ENCODE data around the gene PRODH2. TPM values are rescaled to one million over a fixed set of nuclear protein-coding genes. Genes with fewer than 3 reads are reported as not detected.
A peak's percentile ranks its signal among the peaks of the same experiment; 100 is the strongest.

The PRODH2 gene
- total and polyA plus RNA-seq, 2 of the 13 experiments (the other 11 are each of a cell fraction or from before 2014, with no cell fraction given), result 86.7 to 118 TPM

DNA sequence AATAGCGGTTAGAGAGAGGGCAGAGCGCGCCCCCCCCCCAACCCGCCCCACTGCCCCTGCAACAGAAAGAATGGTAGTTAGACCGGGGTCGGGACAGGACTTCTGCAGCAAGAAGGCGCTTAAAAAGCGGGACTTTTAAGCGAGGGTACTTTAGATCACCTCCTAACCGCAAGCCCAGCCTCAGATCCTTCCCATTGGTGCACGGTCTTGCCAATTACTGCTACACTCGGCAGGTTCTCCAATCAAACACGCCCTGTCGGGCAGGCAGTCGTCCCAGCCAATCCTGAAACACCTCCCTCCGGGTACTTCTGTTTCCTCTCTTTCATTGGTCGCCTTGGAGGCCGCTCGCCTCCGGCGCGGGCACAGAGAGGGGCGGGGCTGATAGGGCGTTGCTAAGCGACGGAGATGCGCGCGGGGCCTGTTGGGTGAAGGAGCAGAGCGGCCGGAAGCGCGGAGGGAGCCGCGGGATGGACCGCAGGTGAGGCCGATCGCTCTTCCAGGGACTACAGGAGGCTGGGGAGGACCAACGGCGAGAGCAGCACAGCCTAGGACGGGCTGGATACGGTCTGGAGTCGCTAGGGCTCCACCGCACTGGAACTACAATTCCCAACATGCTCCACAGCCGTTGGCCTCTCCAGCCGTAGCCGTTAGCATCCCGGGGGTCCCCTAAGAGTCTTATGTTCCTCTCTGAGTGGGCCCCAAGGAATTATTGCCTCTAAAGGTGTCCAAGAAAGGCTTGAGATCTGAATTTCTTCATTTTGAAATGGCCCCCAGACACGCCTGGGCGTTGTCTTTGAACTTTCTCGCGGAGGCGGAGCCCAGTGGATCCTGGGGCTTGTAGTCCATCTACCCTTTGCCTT lies 54.7 kb downstream of the PRODH2 start, which contains the start of gene PROSER3 (continued):
- peak; percentile 97 for TF ChIP-seq SP2 (CRISPR knock-in tag; IDR thresholded peaks at IDR 0.05)
- TF ChIP-seq ARNT (IDR thresholded peaks at IDR 0.05), result no peak
- TF ChIP-seq, protein P1, sequence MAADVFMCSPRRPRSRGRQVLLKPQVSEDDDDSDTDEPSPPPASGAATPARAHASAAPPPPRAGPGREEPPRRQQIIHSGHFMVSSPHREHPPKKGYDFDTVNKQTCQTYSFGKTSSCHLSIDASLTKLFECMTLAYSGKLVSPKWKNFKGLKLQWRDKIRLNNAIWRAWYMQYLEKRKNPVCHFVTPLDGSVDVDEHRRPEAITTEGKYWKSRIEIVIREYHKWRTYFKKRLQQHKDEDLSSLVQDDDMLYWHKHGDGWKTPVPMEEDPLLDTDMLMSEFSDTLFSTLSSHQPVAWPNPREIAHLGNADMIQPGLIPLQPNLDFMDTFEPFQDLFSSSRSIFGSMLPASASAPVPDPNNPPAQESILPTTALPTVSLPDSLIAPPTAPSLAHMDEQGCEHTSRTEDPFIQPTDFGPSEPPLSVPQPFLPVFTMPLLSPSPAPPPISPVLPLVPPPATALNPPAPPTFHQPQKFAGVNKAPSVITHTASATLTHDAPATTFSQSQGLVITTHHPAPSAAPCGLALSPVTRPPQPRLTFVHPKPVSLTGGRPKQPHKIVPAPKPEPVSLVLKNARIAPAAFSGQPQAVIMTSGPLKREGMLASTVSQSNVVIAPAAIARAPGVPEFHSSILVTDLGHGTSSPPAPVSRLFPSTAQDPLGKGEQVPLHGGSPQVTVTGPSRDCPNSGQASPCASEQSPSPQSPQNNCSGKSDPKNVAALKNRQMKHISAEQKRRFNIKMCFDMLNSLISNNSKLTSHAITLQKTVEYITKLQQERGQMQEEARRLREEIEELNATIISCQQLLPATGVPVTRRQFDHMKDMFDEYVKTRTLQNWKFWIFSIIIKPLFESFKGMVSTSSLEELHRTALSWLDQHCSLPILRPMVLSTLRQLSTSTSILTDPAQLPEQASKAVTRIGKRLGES (CRISPR knock-in tag; IDR thresholded peaks at IDR 0.05; ENCODE audit: borderline replicate concordance), result no peak
- TF ChIP-seq MXI1 (IDR thresholded peaks at IDR 0.05; ENCODE audit: borderline replicate concordance, low read depth, low read length), result peak; percentile 87; the same call in 2 of the 3 replicates
- TF ChIP-seq ZNF232 (CRISPR knock-in tag; IDR thresholded peaks at IDR 0.05; ENCODE audit: borderline replicate concordance), result peak; percentile 80; the same call in 1 of the 2 replicates
- peak; percentile 81 for TF ChIP-seq RBFOX2 (IDR thresholded peaks at IDR 0.05; ENCODE audit: low read depth, low read length)
- TF ChIP-seq ZNF337 (CRISPR knock-in tag; IDR thresholded peaks at IDR 0.05; ENCODE audit: borderline replicate concordance, low read depth), result no peak
- no peak for TF ChIP-seq CHCHD3 (CRISPR knock-in tag; IDR thresholded peaks at IDR 0.05)
- TF ChIP-seq, protein P2, sequence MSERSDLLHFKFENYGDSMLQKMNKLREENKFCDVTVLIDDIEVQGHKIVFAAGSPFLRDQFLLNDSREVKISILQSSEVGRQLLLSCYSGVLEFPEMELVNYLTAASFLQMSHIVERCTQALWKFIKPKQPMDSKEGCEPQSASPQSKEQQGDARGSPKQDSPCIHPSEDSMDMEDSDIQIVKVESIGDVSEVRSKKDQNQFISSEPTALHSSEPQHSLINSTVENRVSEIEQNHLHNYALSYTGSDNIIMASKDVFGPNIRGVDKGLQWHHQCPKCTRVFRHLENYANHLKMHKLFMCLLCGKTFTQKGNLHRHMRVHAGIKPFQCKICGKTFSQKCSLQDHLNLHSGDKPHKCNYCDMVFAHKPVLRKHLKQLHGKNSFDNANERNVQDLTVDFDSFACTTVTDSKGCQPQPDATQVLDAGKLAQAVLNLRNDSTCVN (CRISPR knock-in tag; IDR thresholded peaks at IDR 0.05; ENCODE audit: borderline replicate concordance), result peak; percentile 54; the same call in 1 of the 2 replicates
- TF ChIP-seq FOXJ3 (CRISPR knock-in tag; IDR thresholded peaks at IDR 0.05; ENCODE audit: borderline replicate concordance), result no peak
- TF ChIP-seq CCDC6 (CRISPR knock-in tag; IDR thresholded peaks at IDR 0.05), result no peak
- peak; percentile 86 for TF ChIP-seq ZNF263 (CRISPR knock-in tag; IDR thresholded peaks at IDR 0.05)
- no peak for TF ChIP-seq CCAR2 (optimal IDR thresholded peaks at IDR 0.05; ENCODE audit: low read depth, low read length)
- no peak; the same call in 1 of the 2 replicates for TF ChIP-seq ZIK1 (CRISPR knock-in tag; IDR thresholded peaks at IDR 0.05; ENCODE audit: borderline replicate concordance, low read depth)
- peak; percentile 78 for TF ChIP-seq CREB1 (IDR thresholded peaks at IDR 0.05)
- TF ChIP-seq CREB1 (CRISPR knock-in tag; IDR thresholded peaks at IDR 0.05), result peak; percentile 87
- TF ChIP-seq FOXA3 (CRISPR knock-in tag; IDR thresholded peaks at IDR 0.05), result no peak; the same call in 1 of the 2 replicates
- peak; percentile 24; the same call in 1 of the 2 replicates for TF ChIP-seq ESRRA (CRISPR knock-in tag; IDR thresholded peaks at IDR 0.05; ENCODE audit: low read depth)
- TF ChIP-seq ZNF7 (CRISPR knock-in tag; IDR thresholded peaks at IDR 0.05), result no peak
- TF ChIP-seq ELF1 (CRISPR knock-in tag; IDR thresholded peaks at IDR 0.05), result peak; percentile 83
